ENCODE data around the gene ARHGAP18. TPM values are rescaled to one million over a fixed set of nuclear protein-coding genes. Genes with fewer than 3 reads are reported as not detected.

The ARHGAP18 gene
- polyA plus RNA-seq, 2 donors, result 2.1 to 2.2 TPM

DNA sequence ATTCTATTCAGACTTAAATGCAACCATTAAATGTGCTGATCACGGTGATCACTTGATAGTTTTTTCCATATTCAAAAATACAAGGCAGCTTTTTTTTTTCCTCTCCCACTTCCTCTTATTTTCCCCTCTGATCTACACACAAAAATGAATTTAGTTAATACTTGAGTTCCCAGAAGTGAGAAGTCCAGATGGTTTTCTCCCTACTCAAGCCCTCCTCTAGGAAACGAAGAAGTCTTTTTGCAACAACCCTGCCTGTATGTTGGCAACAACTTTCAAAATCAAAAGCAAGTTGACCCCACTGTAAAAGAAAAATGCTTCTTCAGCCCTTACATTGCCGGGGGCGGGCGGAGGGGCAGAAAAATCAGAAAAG is 24.3 kb downstream of the ARHGAP18 start:
- Histone ChIP-seq H3K4me1 (ENCODE audit: control insufficient read depth in 2 of 2, insufficient read depth in 2 of 2, low read length in 1 of 2) (peaks cover 0 to 2% of the 10 kb centered on the region in 2 donors), H3K27me3 (ENCODE audit: control insufficient read depth in 1 of 2, insufficient read depth in 2 of 2, low read length in 2 of 2) (no peaks in the 10 kb centered on the region), H3K27ac (ENCODE audit: low read depth in 2 of 2, low read length in 1 of 2) (no peak overlapping the region), H3K9me3 (ENCODE audit: control insufficient read depth in 2 of 2, insufficient read depth in 1 of 2, low read depth in 1 of 2, low read length in 1 of 2) (no peaks in the 10 kb centered on the region), H3K36me3 (ENCODE audit: control insufficient read depth in 2 of 2, insufficient read depth in 2 of 2, low read length in 1 of 2) (no peaks in the 10 kb centered on the region), H3K4me3 (ENCODE audit: low read depth in 1 of 2, low read length in 2 of 2) (no peak overlapping the region)
- 82 to 85% methylated on average over 5 of the region's 5 CpGs for WGBS, 2 donors

DNA sequence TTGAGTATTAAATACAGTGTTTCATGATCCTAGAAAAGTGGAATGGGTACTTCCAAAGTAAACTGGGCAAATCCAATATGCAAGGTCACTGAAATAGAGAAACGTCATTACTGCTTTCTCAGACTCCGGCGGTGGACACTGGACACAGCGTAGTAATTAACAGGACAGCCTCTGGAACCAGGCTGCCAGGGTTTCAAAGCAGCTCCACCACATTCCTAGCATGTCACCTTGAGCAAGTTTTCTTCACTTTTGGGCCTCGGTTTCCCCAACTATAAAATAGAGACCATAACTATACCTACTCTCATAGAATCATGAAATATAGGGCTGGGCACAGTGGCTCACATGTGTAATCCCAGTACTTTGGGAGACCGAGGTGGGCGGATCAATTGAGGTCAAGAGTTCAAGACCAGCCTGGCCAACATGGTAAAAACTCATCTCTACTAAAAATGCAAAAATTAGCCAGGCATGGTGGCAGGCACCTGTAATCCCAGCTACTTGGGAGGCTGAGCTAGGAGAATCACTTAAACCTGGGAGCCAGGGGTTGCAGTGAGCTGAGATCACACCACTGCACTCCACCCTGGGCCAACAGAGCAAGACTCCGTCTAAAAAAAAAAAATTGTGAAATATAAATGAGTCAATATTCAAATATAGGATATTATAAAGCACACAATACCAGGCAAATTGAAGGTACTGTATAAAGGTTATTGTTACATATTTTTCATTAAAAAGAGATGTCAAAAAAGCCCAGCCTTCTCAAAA is 24.9 kb downstream of the ARHGAP18 start:
- no peaks in the 10 kb centered on the region for H3K36me3 ChIP-seq (ENCODE audit: control insufficient read depth in 2 of 2, insufficient read depth in 2 of 2, low read length in 1 of 2)
- H3K4me1 ChIP-seq (ENCODE audit: control insufficient read depth in 2 of 2, insufficient read depth in 2 of 2, low read length in 1 of 2), result peaks cover 0 to 2% of the 10 kb centered on the region in 2 donors
- WGBS, 2 donors, result 77 to 87% methylated on average over 8 of the region's 8 CpGs
- peak overlapping the region in 1 of 2 donors; percentile 53 for H3K27ac ChIP-seq (ENCODE audit: low read depth in 2 of 2, low read length in 1 of 2)
- H3K27me3 ChIP-seq (ENCODE audit: control insufficient read depth in 1 of 2, insufficient read depth in 2 of 2, low read length in 2 of 2), result no peaks in the 10 kb centered on the region
- H3K4me3 ChIP-seq (ENCODE audit: low read depth in 1 of 2, low read length in 2 of 2), result no peak overlapping the region
- H3K9me3 ChIP-seq (ENCODE audit: control insufficient read depth in 2 of 2, insufficient read depth in 1 of 2, low read depth in 1 of 2, low read length in 1 of 2), result no peaks in the 10 kb centered on the region

DNA sequence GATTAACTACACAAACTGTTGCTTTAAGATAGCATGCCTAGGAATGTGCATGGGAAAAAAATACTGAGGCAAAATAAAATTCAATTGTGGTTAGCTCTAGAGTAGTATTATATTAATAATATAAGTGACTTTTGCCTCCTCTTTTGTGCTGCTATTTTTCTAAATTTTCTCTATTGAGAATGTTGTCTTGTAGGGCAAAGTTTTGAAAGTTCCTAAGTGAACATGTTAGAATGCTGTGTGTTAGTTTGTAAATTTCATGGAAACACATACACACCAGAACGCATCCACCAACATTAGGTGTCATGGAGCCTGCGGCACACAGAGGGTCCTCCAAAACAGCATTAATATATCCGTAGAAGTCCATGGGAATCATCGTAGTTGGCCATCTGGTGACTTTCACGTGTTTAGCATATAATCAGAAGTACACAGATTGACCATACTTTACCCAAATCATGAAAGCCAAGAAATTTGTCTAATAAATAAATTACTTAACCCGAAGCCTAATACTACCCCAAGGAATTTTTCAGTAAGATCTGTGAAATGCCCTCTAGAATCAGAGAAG is 25.6 kb downstream of the ARHGAP18 start:
- 67 to 88% methylated on average over 6 of the region's 6 CpGs for WGBS, 2 donors
- Histone ChIP-seq H3K27ac (ENCODE audit: low read depth in 2 of 2, low read length in 1 of 2) (peak overlapping the region in 1 of 2 donors; percentile 63), H3K9me3 (ENCODE audit: control insufficient read depth in 2 of 2, insufficient read depth in 1 of 2, low read depth in 1 of 2, low read length in 1 of 2) (no peaks in the 10 kb centered on the region), H3K27me3 (ENCODE audit: control insufficient read depth in 1 of 2, insufficient read depth in 2 of 2, low read length in 2 of 2) (no peaks in the 10 kb centered on the region), H3K36me3 (ENCODE audit: control insufficient read depth in 2 of 2, insufficient read depth in 2 of 2, low read length in 1 of 2) (no peaks in the 10 kb centered on the region), H3K4me3 (ENCODE audit: low read depth in 1 of 2, low read length in 2 of 2) (no peak overlapping the region), H3K4me1 (ENCODE audit: control insufficient read depth in 2 of 2, insufficient read depth in 2 of 2, low read length in 1 of 2) (peaks cover 0 to 2% of the 10 kb centered on the region in 2 donors)

DNA sequence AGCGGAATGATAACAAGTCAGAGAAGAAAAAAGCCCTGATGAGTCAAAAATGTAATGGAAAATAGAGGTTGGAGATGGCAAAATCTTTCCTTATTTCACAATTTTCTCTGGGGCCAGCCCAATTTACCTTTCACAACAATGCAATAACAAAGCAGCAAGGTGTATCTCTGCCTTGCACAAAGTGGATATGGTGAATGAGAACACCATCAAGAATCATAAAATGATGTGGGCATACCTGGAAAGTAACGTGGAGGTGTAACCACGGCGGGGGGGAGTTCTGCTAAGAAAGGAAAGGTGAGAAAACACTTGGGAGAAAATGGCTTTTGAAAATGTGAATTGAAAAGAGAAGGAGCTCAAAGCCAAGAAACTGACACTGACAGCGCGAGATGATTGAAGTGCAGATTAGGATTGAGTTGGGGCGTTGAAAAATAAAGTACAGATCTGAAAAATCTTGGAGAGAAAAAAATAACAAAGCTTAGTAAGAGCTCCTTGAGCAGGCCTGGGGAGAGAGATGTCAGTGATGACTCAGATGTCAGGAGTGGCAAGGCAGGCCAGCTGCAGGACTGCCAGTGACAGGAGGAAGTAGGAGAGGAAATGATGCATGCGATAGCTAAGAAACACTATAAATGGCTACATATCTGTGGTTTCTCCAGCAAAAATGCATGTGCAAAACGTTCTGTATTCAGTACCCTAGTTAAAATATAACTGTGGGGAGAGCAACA is 26.2 kb downstream of the ARHGAP18 start:
- Histone ChIP-seq H3K27ac (ENCODE audit: low read depth in 2 of 2, low read length in 1 of 2) (peak overlapping the region; percentile 44 to 85), H3K4me1 (ENCODE audit: control insufficient read depth in 2 of 2, insufficient read depth in 2 of 2, low read length in 1 of 2) (peaks cover 0 to 2% of the 10 kb centered on the region in 2 donors), H3K27me3 (ENCODE audit: control insufficient read depth in 1 of 2, insufficient read depth in 2 of 2, low read length in 2 of 2) (no peaks in the 10 kb centered on the region), H3K36me3 (ENCODE audit: control insufficient read depth in 2 of 2, insufficient read depth in 2 of 2, low read length in 1 of 2) (no peaks in the 10 kb centered on the region), H3K4me3 (ENCODE audit: low read depth in 1 of 2, low read length in 2 of 2) (no peak overlapping the region), H3K9me3 (ENCODE audit: control insufficient read depth in 2 of 2, insufficient read depth in 1 of 2, low read depth in 1 of 2, low read length in 1 of 2) (no peaks in the 10 kb centered on the region)
- WGBS, 2 donors, result 20 to 26% methylated on average over 9 of the region's 9 CpGs

DNA sequence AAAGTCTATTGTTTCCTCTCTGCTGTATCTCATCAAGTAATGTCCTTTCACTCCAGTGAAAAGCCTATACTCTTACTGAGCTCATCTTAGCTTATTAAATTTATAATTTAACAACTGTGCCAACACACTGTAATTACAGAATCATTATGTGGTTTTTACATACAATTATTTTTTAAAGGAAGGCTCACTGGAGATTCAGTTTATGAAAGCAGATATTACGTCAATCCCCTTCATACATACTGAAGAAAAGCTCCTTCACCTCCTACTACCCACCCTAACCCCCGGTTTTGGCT is 28.1 kb downstream of the ARHGAP18 start:
- 88 to 95% methylated on average over 2 of the region's 2 CpGs for WGBS, 2 donors

DNA sequence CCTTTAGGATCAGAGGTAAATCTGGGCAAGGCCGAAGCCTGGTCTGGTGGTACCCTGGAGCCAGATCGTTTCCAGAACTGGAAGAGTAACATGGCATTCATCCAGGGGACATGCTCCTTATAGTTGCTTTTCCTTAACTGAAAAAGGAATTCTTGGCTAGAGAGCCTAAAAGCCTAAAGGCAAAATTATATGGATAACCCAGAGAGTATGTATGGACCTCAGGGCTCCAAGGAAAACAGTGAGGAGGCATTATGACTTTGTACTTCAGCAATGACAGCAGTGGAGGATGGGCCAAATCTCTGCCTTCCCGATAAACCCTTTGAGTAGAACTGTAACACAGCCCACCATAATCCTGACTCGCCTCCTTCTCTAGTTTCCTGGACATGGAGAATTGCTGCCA is 29.3 kb downstream of the ARHGAP18 start:
- H3K36me3 ChIP-seq (ENCODE audit: control insufficient read depth in 2 of 2, insufficient read depth in 2 of 2, low read length in 1 of 2), result no peaks in the 10 kb centered on the region
- no peak overlapping the region for H3K4me3 ChIP-seq (ENCODE audit: low read depth in 1 of 2, low read length in 2 of 2)
- H3K27ac ChIP-seq (ENCODE audit: low read depth in 2 of 2, low read length in 1 of 2), result no peak overlapping the region
- no peaks in the 10 kb centered on the region for H3K4me1 ChIP-seq (ENCODE audit: control insufficient read depth in 2 of 2, insufficient read depth in 2 of 2, low read length in 1 of 2)
- H3K27me3 ChIP-seq (ENCODE audit: control insufficient read depth in 1 of 2, insufficient read depth in 2 of 2, low read length in 2 of 2), result no peaks in the 10 kb centered on the region
- WGBS, 2 donors, result 77 to 90% methylated on average over 4 of the region's 4 CpGs
- no peaks in the 10 kb centered on the region for H3K9me3 ChIP-seq (ENCODE audit: control insufficient read depth in 2 of 2, insufficient read depth in 1 of 2, low read depth in 1 of 2, low read length in 1 of 2)

More for the DNA sequence above, 28.1 kb downstream of the ARHGAP18 start:
- Histone ChIP-seq H3K27me3 (ENCODE audit: control insufficient read depth in 1 of 2, insufficient read depth in 2 of 2, low read length in 2 of 2) (no peaks in the 10 kb centered on the region), H3K27ac (ENCODE audit: low read depth in 2 of 2, low read length in 1 of 2) (no peak overlapping the region), H3K9me3 (ENCODE audit: control insufficient read depth in 2 of 2, insufficient read depth in 1 of 2, low read depth in 1 of 2, low read length in 1 of 2) (no peaks in the 10 kb centered on the region), H3K4me3 (ENCODE audit: low read depth in 1 of 2, low read length in 2 of 2) (no peak overlapping the region), H3K36me3 (ENCODE audit: control insufficient read depth in 2 of 2, insufficient read depth in 2 of 2, low read length in 1 of 2) (no peaks in the 10 kb centered on the region), H3K4me1 (ENCODE audit: control insufficient read depth in 2 of 2, insufficient read depth in 2 of 2, low read length in 1 of 2) (no peaks in the 10 kb centered on the region)

DNA sequence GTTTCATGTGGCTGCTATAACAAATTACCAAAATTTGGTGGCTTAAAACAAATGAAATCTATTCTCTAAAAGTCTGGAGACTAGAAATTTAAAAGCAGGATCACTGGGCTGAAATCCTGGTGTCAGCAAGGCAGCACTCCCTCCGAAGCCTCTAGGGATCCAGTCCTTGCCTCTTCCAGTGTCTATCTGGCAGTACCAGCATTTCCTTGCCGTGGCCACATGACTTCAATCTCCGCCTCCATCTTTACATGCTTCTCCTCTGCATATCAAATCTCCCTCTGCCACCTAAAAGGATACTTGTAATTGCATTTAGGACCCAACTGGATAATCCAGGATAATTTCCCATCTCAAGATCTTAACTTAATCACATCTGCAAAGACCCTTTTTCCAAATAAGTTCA is 30.2 kb downstream of the ARHGAP18 start:
- Histone ChIP-seq H3K9me3 (ENCODE audit: control insufficient read depth in 2 of 2, insufficient read depth in 1 of 2, low read depth in 1 of 2, low read length in 1 of 2) (no peaks in the 10 kb centered on the region), H3K27me3 (ENCODE audit: control insufficient read depth in 1 of 2, insufficient read depth in 2 of 2, low read length in 2 of 2) (no peaks in the 10 kb centered on the region), H3K27ac (ENCODE audit: low read depth in 2 of 2, low read length in 1 of 2) (peak overlapping the region in 1 of 2 donors; percentile 40), H3K4me1 (ENCODE audit: control insufficient read depth in 2 of 2, insufficient read depth in 2 of 2, low read length in 1 of 2) (no peaks in the 10 kb centered on the region), H3K4me3 (ENCODE audit: low read depth in 1 of 2, low read length in 2 of 2) (no peak overlapping the region), H3K36me3 (ENCODE audit: control insufficient read depth in 2 of 2, insufficient read depth in 2 of 2, low read length in 1 of 2) (no peaks in the 10 kb centered on the region)
- WGBS, 2 donors, result 81 to 86% methylated on average over 3 of the region's 3 CpGs

DNA sequence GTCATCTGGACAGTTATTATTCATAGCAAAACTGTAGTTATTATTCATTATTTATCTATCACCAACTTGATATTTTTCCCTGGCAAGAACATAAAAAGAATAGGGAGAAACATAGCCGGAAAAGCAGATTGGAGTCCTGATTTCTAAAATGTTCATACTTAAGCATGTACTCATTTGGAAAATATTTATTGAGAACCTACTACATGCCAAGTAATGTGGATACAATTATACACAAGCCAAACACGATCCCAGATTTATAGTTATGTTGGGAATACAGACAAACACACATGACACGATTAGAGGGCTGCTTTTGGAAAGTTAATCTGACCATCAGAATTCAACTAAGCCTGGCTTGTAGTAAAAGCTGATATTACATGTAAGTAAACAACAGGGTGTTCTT is 30.7 kb downstream of the ARHGAP18 start:
- Histone ChIP-seq H3K4me1 (ENCODE audit: control insufficient read depth in 2 of 2, insufficient read depth in 2 of 2, low read length in 1 of 2) (no peaks in the 10 kb centered on the region), H3K36me3 (ENCODE audit: control insufficient read depth in 2 of 2, insufficient read depth in 2 of 2, low read length in 1 of 2) (no peaks in the 10 kb centered on the region), H3K27me3 (ENCODE audit: control insufficient read depth in 1 of 2, insufficient read depth in 2 of 2, low read length in 2 of 2) (no peaks in the 10 kb centered on the region), H3K4me3 (ENCODE audit: low read depth in 1 of 2, low read length in 2 of 2) (no peak overlapping the region), H3K9me3 (ENCODE audit: control insufficient read depth in 2 of 2, insufficient read depth in 1 of 2, low read depth in 1 of 2, low read length in 1 of 2) (no peaks in the 10 kb centered on the region), H3K27ac (ENCODE audit: low read depth in 2 of 2, low read length in 1 of 2) (no peak overlapping the region)
- WGBS, 2 donors, result 62 to 69% methylated on average over 3 of the region's 3 CpGs

DNA sequence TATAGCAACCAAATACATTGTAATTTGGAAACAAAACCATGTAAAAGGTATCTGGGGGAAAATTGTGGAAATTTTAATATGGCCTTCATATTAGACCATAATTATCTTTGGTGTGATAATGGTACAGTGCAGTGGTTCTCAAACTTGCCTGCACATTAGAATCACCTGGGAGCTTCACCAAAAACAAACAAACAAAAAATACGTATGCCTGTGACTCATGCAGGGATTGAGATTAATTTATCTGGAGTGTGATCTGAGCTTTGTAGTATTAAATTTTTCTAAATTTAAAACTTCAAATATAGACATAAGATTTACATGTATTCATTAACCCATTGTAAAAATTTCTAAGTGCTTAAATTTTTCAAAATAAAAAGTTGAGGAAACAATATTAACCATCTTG is 31.5 kb downstream of the ARHGAP18 start:
- Histone ChIP-seq H3K27ac (ENCODE audit: low read depth in 2 of 2, low read length in 1 of 2) (no peak overlapping the region), H3K9me3 (ENCODE audit: control insufficient read depth in 2 of 2, insufficient read depth in 1 of 2, low read depth in 1 of 2, low read length in 1 of 2) (no peaks in the 10 kb centered on the region), H3K36me3 (ENCODE audit: control insufficient read depth in 2 of 2, insufficient read depth in 2 of 2, low read length in 1 of 2) (no peaks in the 10 kb centered on the region), H3K4me1 (ENCODE audit: control insufficient read depth in 2 of 2, insufficient read depth in 2 of 2, low read length in 1 of 2) (no peaks in the 10 kb centered on the region), H3K27me3 (ENCODE audit: control insufficient read depth in 1 of 2, insufficient read depth in 2 of 2, low read length in 2 of 2) (no peaks in the 10 kb centered on the region), H3K4me3 (ENCODE audit: low read depth in 1 of 2, low read length in 2 of 2) (no peak overlapping the region)
- 32 to 35% methylated on average over 1 of the region's 1 CpG for WGBS, 2 donors

Data from esophagus (tissue), 2 donors.